Hepatocyte (in vitro differentiated cells): Measurements from ENCODE around the gene FGGY. TPM values are rescaled to one million over a fixed set of nuclear protein-coding genes. Genes with fewer than 3 reads are reported as not detected.

ENCODE experiments used
- DNase-seq: peaks from one replicate; pipeline ENCODE4 v3.0.0-alpha.2; 2016; ENCODE audit warnings: low spot score
- H2AFZ ChIP-seq: fragments of 200-600 bp; sonication (generic); 2 replicates; pipeline ENCODE4 v1.6.0; 2016; ENCODE audit warnings: antibody characterized with exemption, mild to moderate bottlenecking
- H3K27ac ChIP-seq: fragments of 200-600 bp; sonication (generic); 2 replicates; pipeline ENCODE4 v1.5.1; 2016; ENCODE audit warnings: mild to moderate bottlenecking
- H3K27me3 ChIP-seq: fragments of 200-600 bp; sonication (generic); 2 replicates; pipeline ENCODE4 v1.6.1; 2016
- H3K36me3 ChIP-seq: fragments of 200-600 bp; sonication (generic); replicated peaks from 2 replicates; pipeline ENCODE4 v1.5.1; 2016; ENCODE audit warnings: low read depth; ENCODE audit not compliant: insufficient read depth
- H3K4me1 ChIP-seq: fragments of 200-600 bp; sonication (generic); 2 replicates; pipeline ENCODE4 v1.5.1; 2016; ENCODE audit warnings: mild to moderate bottlenecking, moderate library complexity; ENCODE audit not compliant: insufficient read depth
- H3K4me2 ChIP-seq: fragments of 200-600 bp; sonication (generic); 2 replicates; pipeline ENCODE4 v1.6.0; 2016
- H3K4me3 ChIP-seq: fragments of 200-600 bp; sonication (generic); 2 replicates; pipeline ENCODE4 v1.5.1; 2016; ENCODE audit warnings: mild to moderate bottlenecking
- H3K79me2 ChIP-seq: fragments of 200-600 bp; sonication (generic); 2 replicates; pipeline ENCODE4 v1.6.0; 2017; ENCODE audit warnings: mild to moderate bottlenecking
- H3K9me2 ChIP-seq: fragments of 200-600 bp; sonication (generic); replicated peaks from 2 replicates; pipeline ENCODE4 v1.6.0; 2017; ENCODE audit warnings: mild to moderate bottlenecking; ENCODE audit not compliant: insufficient read depth
- H3K9me3 ChIP-seq: fragments of 200-600 bp; sonication (generic); 2 replicates; pipeline ENCODE4 v1.5.1; 2016; ENCODE audit warnings: low read depth, mild to moderate bottlenecking
- H4K20me1 ChIP-seq: fragments of 200-600 bp; sonication (generic); 2 replicates; pipeline ENCODE4 v1.6.0; 2016; ENCODE audit warnings: mild to moderate bottlenecking; ENCODE audit not compliant: insufficient read depth, poor library complexity, severe bottlenecking
- EZH2 ChIP-seq: fragments of 200-600 bp; sonication (generic); IDR thresholded peaks from 2 replicates; pipeline ENCODE4 v1.6.1; 2016; ENCODE audit warnings: antibody characterized with exemption, mild to moderate bottlenecking, borderline replicate concordance
- EZH2phosphoT487 ChIP-seq: fragments of 200-600 bp; sonication (generic); IDR thresholded peaks from one replicate; pipeline ENCODE4 v1.6.1; 2018; ENCODE audit warnings: antibody characterized with exemption, mild to moderate bottlenecking, low read depth, moderate library complexity; ENCODE audit not compliant: unreplicated experiment, severe bottlenecking
- WGBS: methylation state at CpG from one replicate; pipeline ENCODE4 v1.1.6; 2016; ENCODE audit warnings: low lambda C conversion rate; ENCODE audit errors: missing lambda C conversion rate; 5-methylcytosine and 5-hydroxymethylcytosine counted together
- polyA plus RNA-seq: library from polyadenylated mRNA; unstranded; fragments of >200 nt; fragmentation: Nextera tagmentation; extraction: Ambion mirVana; gene quantifications from 2 replicates; pipeline ENCODE4 v1.2.1, GENCODE V29; 2016
- total RNA-seq: library from RNA; depleted of rRNA; stranded (reverse); fragments of >200 nt; gene quantifications from 2 replicates; pipeline ENCODE4 v1.2.3, GENCODE V29; 2014
- TF ChIP-seq, protein P1 (sequence below): fragments of 200-600 bp; sonication (generic); IDR thresholded peaks from 2 replicates; pipeline ENCODE4 v1.5.1; 2016; ENCODE audit warnings: antibody characterized with exemption, mild to moderate bottlenecking; ENCODE audit not compliant: poor library complexity

The FGGY gene
- total and polyA plus RNA-seq, 2 experiments from 2014 or later = 18.0 to 20.6 TPM

DNA sequence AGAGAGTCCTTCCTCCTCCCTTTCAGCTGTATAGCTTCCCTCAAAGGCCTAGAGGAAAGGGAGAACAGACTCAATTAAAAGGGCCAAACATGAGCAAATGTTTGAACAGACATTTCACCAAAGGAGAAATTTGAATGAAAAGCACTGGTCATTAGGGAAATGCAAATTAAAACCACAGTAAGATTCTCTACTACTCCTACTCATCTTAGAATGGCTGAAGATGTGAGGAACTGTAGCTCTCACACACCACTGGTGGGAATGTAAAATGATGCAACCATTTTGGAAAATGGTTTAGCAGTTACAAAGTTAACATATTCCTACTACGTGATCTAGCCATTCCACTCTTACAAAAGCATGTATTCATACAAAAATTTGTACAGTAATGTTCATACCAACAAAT, 264.9 kb downstream of the FGGY start:
- no peaks in the 10 kb centered on the region for H3K4me1 ChIP-seq
- peaks cover 17% of the 10 kb centered on the region for H3K9me3 ChIP-seq
- no peak for DNase-seq
- H3K9me2 ChIP-seq = no peaks in the 10 kb centered on the region
- H3K4me3 ChIP-seq = no peak overlapping the region
- H3K79me2 ChIP-seq = no peaks in the 10 kb centered on the region
- H3K27me3 ChIP-seq = no peaks in the 10 kb centered on the region
- H4K20me1 ChIP-seq = no peaks in the 10 kb centered on the region
- H3K36me3 ChIP-seq = no peaks in the 10 kb centered on the region
- no peak for TF ChIP-seq EZH2
- WGBS = 92% methylated on average over 1 of the region's 1 CpG
- no peak overlapping the region for H3K27ac ChIP-seq
- no peak overlapping the region for H2AFZ ChIP-seq
- H3K4me2 ChIP-seq = no peak overlapping the region

DNA sequence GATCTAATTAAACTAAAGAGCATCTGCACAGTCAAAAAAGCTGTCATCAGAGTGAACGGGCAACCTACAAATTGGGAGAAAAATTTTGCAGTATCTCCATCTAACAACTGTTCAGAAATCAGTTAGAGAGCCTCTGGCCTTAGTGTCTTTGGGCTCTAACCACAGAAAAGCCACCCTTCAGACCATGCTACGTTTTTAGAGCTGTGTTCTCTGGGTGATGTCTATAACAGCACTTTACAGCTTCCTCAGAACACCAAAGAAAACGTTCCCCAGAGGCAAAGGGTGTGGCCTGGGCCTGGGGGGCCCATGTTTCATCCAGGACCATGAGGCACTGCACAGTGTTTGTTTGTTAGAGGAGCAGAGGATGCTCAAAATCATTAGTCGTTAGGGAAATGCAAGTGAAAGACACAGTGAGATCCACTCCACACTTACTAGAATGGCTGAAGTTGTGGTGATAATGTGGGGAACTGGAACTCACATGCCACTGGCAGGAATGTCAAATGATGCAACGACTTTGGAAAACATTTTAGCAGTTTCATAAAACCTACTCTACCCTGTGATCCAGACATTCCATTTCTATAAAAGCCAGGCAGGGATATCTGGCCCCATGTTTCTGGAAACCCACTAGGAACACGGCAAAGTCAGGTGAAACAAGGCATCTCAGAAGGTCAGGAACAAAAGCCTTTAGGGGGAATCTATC, 267.4 kb downstream of the FGGY start:
- Histone ChIP-seq H3K4me3 (no peak overlapping the region), H4K20me1 (no peaks in the 10 kb centered on the region), H3K9me2 (no peaks in the 10 kb centered on the region), H2AFZ (no peak overlapping the region), H3K9me3 (peaks cover 3% of the 10 kb centered on the region), H3K27ac (no peak overlapping the region), H3K79me2 (no peaks in the 10 kb centered on the region), H3K36me3 (no peaks in the 10 kb centered on the region), H3K4me1 (no peaks in the 10 kb centered on the region), H3K4me2 (no peak overlapping the region), H3K27me3 (no peaks in the 10 kb centered on the region)
- WGBS = 74% methylated on average over 6 of the region's 6 CpGs
- no peak for DNase-seq
- TF ChIP-seq EZH2 (no peak), EZH2phosphoT487 (no peak)

DNA sequence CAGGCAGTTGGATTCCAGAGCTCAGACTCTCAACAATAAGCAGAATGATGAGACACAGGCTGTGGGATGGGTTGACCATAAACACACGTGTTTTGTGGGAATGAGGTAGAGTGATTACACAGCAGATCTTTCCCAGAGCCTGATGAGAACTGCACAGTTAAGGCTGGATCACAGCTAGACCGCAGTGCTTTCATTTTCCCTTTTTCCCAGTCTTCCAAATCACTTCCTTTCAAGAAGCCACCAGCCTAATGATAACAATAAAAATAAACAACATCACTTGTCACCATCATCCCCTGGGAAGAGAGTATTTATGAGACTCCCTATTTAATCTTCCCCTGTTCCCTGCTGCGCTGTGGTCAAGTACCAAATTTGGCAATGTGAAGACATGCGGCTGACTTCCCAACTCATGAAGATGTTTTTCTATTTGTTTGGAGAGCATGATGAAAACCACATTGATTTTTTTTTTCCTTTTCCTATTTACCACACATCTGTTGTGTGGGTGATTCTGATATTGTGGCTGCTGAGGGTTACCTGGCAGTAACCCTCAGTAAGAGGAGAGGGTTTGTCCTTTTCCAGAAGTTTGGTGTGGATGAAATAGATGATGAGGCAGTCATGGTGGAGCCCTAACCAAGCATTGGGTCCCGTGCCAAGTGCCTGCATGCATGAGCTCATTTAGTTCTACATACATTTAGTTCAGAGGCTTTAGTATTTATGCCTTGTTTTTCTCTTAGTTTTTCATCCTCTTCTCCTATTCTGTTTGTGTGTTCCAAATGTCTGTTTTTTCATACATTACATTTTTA, 268.9 kb downstream of the FGGY start:
- H2AFZ ChIP-seq = no peak overlapping the region
- no peaks in the 10 kb centered on the region for H3K9me3 ChIP-seq
- H3K4me2 ChIP-seq = peak overlapping the region; percentile 48
- peak overlapping the region; percentile 79 for H3K27ac ChIP-seq
- H3K36me3 ChIP-seq = no peaks in the 10 kb centered on the region
- no peaks in the 10 kb centered on the region for H3K27me3 ChIP-seq
- no peaks in the 10 kb centered on the region for H3K79me2 ChIP-seq
- no peak overlapping the region for H3K4me3 ChIP-seq
- peak; percentile 59 for DNase-seq
- 74% methylated on average over 5 of the region's 5 CpGs for WGBS
- H4K20me1 ChIP-seq = no peaks in the 10 kb centered on the region
- TF ChIP-seq EZH2phosphoT487 (no peak), EZH2 (no peak)
- TF ChIP-seq, protein P1, sequence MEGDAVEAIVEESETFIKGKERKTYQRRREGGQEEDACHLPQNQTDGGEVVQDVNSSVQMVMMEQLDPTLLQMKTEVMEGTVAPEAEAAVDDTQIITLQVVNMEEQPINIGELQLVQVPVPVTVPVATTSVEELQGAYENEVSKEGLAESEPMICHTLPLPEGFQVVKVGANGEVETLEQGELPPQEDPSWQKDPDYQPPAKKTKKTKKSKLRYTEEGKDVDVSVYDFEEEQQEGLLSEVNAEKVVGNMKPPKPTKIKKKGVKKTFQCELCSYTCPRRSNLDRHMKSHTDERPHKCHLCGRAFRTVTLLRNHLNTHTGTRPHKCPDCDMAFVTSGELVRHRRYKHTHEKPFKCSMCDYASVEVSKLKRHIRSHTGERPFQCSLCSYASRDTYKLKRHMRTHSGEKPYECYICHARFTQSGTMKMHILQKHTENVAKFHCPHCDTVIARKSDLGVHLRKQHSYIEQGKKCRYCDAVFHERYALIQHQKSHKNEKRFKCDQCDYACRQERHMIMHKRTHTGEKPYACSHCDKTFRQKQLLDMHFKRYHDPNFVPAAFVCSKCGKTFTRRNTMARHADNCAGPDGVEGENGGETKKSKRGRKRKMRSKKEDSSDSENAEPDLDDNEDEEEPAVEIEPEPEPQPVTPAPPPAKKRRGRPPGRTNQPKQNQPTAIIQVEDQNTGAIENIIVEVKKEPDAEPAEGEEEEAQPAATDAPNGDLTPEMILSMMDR = no peak
- peaks cover 5% of the 10 kb centered on the region for H3K4me1 ChIP-seq
- H3K9me2 ChIP-seq = no peaks in the 10 kb centered on the region

DNA sequence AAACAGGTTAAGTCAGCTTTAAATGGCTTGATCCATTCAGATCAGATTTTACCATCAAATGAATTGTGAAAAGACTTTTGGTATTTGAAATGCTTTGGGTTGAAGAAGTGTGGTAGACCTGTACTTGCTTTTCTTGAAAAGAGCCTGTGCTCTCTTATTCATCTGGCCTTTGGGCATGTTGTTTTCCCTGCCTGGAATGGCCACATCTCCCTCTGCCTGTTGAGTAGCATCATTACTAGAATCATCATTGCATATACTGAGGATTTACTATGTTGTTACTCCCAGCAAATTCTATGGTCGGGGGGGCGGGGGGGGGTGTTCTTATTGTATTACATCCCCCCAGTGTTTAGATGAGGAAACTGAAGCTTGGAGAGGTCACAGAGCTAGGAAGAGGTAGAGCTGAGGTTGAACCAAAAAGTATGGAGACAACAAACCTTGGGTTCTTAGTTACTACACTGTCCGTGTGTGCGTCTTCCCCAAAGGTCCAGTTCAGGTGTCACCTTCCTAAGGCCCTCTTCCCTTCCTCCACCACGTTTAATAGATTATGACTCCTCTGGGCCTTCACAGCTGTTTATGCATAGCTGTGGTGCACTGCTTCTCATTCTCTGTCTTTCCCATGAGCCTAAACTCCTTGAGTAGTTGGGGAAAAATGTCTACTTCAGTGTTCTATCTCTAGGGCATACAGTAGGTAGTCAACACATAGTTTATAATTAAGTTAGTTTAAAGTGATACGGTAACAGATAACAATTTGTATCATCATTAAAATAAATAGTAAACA, 271.5 kb downstream of the FGGY start:
- Histone ChIP-seq H3K36me3 (no peaks in the 10 kb centered on the region), H3K27me3 (no peaks in the 10 kb centered on the region), H4K20me1 (no peaks in the 10 kb centered on the region), H3K79me2 (no peaks in the 10 kb centered on the region), H3K27ac (no peak overlapping the region), H3K4me1 (peaks cover 5% of the 10 kb centered on the region), H2AFZ (no peak overlapping the region), H3K4me3 (no peak overlapping the region), H3K9me2 (no peaks in the 10 kb centered on the region), H3K9me3 (no peaks in the 10 kb centered on the region), H3K4me2 (no peak overlapping the region)
- DNase-seq = no peak
- 85% methylated on average over 6 of the region's 6 CpGs for WGBS
- no peak for TF ChIP-seq EZH2
- TF ChIP-seq, protein P1 = peak; percentile 16
